Thyroid gland (tissue), 4 donors: ENCODE measurements around the gene PHC2.

Source experiments
- POLR2A ChIP-seq, 2 donors: fragments of 450-650 bp; IDR thresholded peaks; one replicate each; pipeline ENCODE4 v1.6.1; 2017; ENCODE audit warnings: antibody characterized with exemption in 2 of 2, mild to moderate bottlenecking in 2 of 2, moderate library complexity in 1 of 2
- TF ChIP-seq, protein P1 (sequence below), 6 experiments: fragments of 200-600 bp in 3 of 6; fragments of 450-650 bp in 3 of 6; sonication (generic) in 3 of 6; IDR thresholded peaks; one replicate each; pipeline ENCODE4 v1.5.1; 2016 to 2019; ENCODE audit warnings: antibody characterized with exemption in 6 of 6, mild to moderate bottlenecking in 2 of 6, inconsistent platforms in 1 of 6, moderate library complexity in 1 of 6

DNA sequence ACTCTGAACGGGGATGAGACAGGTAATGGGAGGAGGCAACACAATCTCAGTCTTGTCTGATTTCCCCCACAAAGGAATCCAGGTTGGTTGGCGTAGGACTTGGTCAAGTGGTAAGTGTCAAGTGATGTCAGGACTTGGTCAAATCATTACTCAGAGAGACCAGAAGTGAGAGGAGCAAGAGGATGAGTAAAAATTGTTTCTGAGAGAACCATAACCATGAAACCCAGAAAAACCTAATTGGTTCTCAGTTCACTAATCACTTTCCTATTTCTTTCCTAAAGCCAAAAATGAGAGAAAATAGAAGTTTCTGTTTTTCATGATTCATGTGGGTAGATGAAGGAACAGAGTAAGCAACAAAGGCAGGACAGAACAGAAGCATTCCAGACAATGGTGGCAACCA, 5.0 kb downstream of the PHC2 start:
- TF ChIP-seq, protein P1, sequence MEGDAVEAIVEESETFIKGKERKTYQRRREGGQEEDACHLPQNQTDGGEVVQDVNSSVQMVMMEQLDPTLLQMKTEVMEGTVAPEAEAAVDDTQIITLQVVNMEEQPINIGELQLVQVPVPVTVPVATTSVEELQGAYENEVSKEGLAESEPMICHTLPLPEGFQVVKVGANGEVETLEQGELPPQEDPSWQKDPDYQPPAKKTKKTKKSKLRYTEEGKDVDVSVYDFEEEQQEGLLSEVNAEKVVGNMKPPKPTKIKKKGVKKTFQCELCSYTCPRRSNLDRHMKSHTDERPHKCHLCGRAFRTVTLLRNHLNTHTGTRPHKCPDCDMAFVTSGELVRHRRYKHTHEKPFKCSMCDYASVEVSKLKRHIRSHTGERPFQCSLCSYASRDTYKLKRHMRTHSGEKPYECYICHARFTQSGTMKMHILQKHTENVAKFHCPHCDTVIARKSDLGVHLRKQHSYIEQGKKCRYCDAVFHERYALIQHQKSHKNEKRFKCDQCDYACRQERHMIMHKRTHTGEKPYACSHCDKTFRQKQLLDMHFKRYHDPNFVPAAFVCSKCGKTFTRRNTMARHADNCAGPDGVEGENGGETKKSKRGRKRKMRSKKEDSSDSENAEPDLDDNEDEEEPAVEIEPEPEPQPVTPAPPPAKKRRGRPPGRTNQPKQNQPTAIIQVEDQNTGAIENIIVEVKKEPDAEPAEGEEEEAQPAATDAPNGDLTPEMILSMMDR (IDR thresholded peaks at IDR 0.05): no peak
- no peak for TF ChIP-seq POLR2A (IDR thresholded peaks at IDR 0.05)
